Stimulated activated CD4-positive, alpha-beta T cell treated with anti-CD3 and anti-CD28 coated beads, Interleukin-4, amount 100 ng/mL, for 1 hour (primary cell): ENCODE measurements around the gene BBS1.
"Not testable (repeated sequence)": the region's sequence is repeated elsewhere in the genome, so short reads cannot be mapped to it uniquely, and the experiment has no call there.

Experiments used
- DNase-seq: peaks from one replicate; pipeline ENCODE4 v3.0.0-alpha.2; 2020

BBS1 gene

GRCh38 chr11:66510271-66510989 lies at the start of gene BBS1:
TSS of gene BBS1 (plus strand) at chr11:66510635. CDS start at chr11:66510660, 25 bp downstream.
- peak; percentile 85 for DNase-seq

- no peak for DNase-seq
Measured at GRCh38 chr11:66462010-66462409, 48.4 kb upstream of the BBS1 start.

- DNase-seq = no peak
Measured at GRCh38 chr11:66462911-66463310, 47.5 kb upstream of the BBS1 start.

GRCh38 chr11:66464116-66464515 lies 46.3 kb upstream of the BBS1 start:
- not testable (repeated sequence) for DNase-seq

GRCh38 chr11:66464916-66465315 lies 45.5 kb upstream of the BBS1 start:
- DNase-seq = no peak

- DNase-seq = no peak
Measured at GRCh38 chr11:66465373-66466224, 44.8 kb upstream of the BBS1 start.

GRCh38 chr11:66466225-66467033 lies 44.0 kb upstream of the BBS1 start, which contains the start of gene PELI3:
TSS of gene PELI3 (plus strand) at chr11:66466905. CDS start at chr11:66468129, 1,224 bp downstream.
- DNase-seq = peak; percentile 93

GRCh38 chr11:66467034-66467659 lies 43.3 kb upstream of the BBS1 start:
- no peak for DNase-seq

- no peak for DNase-seq
Measured at GRCh38 chr11:66467756-66468155, 42.7 kb upstream of the BBS1 start.

GRCh38 chr11:66468691-66469090 lies 41.7 kb upstream of the BBS1 start:
- DNase-seq = no peak

GRCh38 chr11:66469441-66469840 lies 41.0 kb upstream of the BBS1 start:
- no peak for DNase-seq

- DNase-seq = no peak
Measured at GRCh38 chr11:66470015-66470414, 40.4 kb upstream of the BBS1 start.

- DNase-seq = no peak
Measured at GRCh38 chr11:66471142-66471541, 39.3 kb upstream of the BBS1 start.

- no peak for DNase-seq
Measured at GRCh38 chr11:66472054-66472453, 38.4 kb upstream of the BBS1 start.

GRCh38 chr11:66473167-66473566 lies 37.3 kb upstream of the BBS1 start:
- DNase-seq = no peak

GRCh38 chr11:66473608-66474515 lies 36.6 kb upstream of the BBS1 start:
- no peak for DNase-seq

GRCh38 chr11:66475349-66476172 lies 34.9 kb upstream of the BBS1 start:
- DNase-seq = no peak

GRCh38 chr11:66476173-66476840 lies 34.1 kb upstream of the BBS1 start:
- no peak for DNase-seq

- DNase-seq = no peak
Measured at GRCh38 chr11:66476841-66477251, 33.6 kb upstream of the BBS1 start.
